GM12878 (cell line): Measurements from ENCODE around the gene NPBWR2. TPM values are rescaled to one million over a fixed set of nuclear protein-coding genes. Genes with fewer than 3 reads are reported as not detected.
A peak's percentile ranks its signal among the peaks of the same experiment; 100 is the strongest.

Experiments used
- ATAC-seq: fragments of 200-7000 bp; cut with Tn5 transposase; 3 replicates; pipeline ENCODE4 v1.9.1; 2020; ENCODE audit warnings: mild to moderate bottlenecking, moderate library complexity
- BruUV-seq: library from RNA; stranded (reverse); fragments of 400-500 nt; replicated peaks from 2 replicates; lab custom pipeline; 2021; lab: Mats Ljungman, UMichigan
- CTCF ChIA-PET: fragments of 300-600 bp; sonication (Branson Sonifier 250); formaldehyde crosslinking; extraction: SDS; loops from one replicate; lab custom pipeline; 2021; ENCODE audit warnings: inconsistent platforms; lab: Yijun Ruan, JAX
- POLR2A ChIA-PET: fragments of 350-600 bp; formaldehyde crosslinking; extraction: SDS; loops from one replicate; lab custom pipeline; 2021; ENCODE audit warnings: inconsistent platforms; lab: Charles Lee
- RAD21 ChIA-PET: fragments of 300-600 bp; sonication (Branson Sonifier 250); formaldehyde crosslinking; loops from one replicate; lab custom pipeline; 2023; ENCODE audit warnings: antibody characterized with exemption; ENCODE audit not compliant: unreplicated experiment; lab: Charles Lee
- SMC1A ChIA-PET: fragments of 300-600 bp; sonication (Branson Sonifier 250); formaldehyde crosslinking; loops from one replicate; lab custom pipeline; 2023; ENCODE audit not compliant: unreplicated experiment, uncharacterized antibody; lab: Charles Lee
- DNase-seq: peaks from one replicate; pipeline ENCODE4 v3.0.0-alpha.2; 2011; ENCODE audit warnings: low read depth, low spot score
- FAIRE-seq: peaks from 3 replicates; lab custom pipeline; 2011; peaks lifted over from hg19 to GRCh38; lab: Jason Lieb, UNC
- H2AFZ ChIP-seq: 2 replicates; pipeline ENCODE4 v1.6.0; 2011; ENCODE audit warnings: low read depth, low read length, control low read depth; ENCODE audit not compliant: control insufficient read depth
- H3K27ac ChIP-seq: 2 replicates; pipeline ENCODE4 v1.5.1; 2011; ENCODE audit warnings: control low read depth; ENCODE audit not compliant: control insufficient read depth, insufficient read depth
- H3K27me3 ChIP-seq, 2 experiments: replicated peaks in 1 of 2; 2 replicates each; pipeline versions ENCODE4 v1.6.0 to v1.6.1; 2011; ENCODE audit warnings: low read length in 1 of 2; ENCODE audit not compliant: control insufficient read depth in 2 of 2, insufficient read depth in 2 of 2
- H3K36me3 ChIP-seq, 2 experiments: 2 replicates each; pipeline ENCODE4 v1.5.1; 2011; ENCODE audit warnings: low read length in 1 of 2; ENCODE audit not compliant: control insufficient read depth in 2 of 2, insufficient read depth in 2 of 2
- H3K4me1 ChIP-seq: 2 replicates; pipeline ENCODE4 v1.6.1; 2011; ENCODE audit warnings: mild to moderate bottlenecking, low read length, moderate library complexity, mixed read lengths; ENCODE audit not compliant: control insufficient read depth, insufficient read depth
- H3K4me2 ChIP-seq: 2 replicates; pipeline ENCODE4 v1.6.0; 2011; ENCODE audit warnings: control low read depth; ENCODE audit not compliant: control insufficient read depth, insufficient read depth
- H3K4me3 ChIP-seq: fragments of 200-600 bp; sonication (generic); 2 replicates; pipeline ENCODE4 v1.5.1; 2016
- H3K79me2 ChIP-seq: 2 replicates; pipeline ENCODE4 v1.6.0; 2011; ENCODE audit warnings: low read length; ENCODE audit not compliant: control insufficient read depth, insufficient read depth
- H3K9ac ChIP-seq: 2 replicates; pipeline ENCODE4 v1.8.0; 2011; ENCODE audit warnings: low read length, control low read depth, mixed read lengths; ENCODE audit not compliant: control insufficient read depth, insufficient read depth
- H3K9me3 ChIP-seq: replicated peaks from 3 replicates; pipeline ENCODE4 v1.5.1; 2011; ENCODE audit warnings: mild to moderate bottlenecking, low read length; ENCODE audit not compliant: control insufficient read depth, insufficient read depth
- H4K20me1 ChIP-seq: 2 replicates; pipeline ENCODE4 v1.6.0; 2011; ENCODE audit not compliant: control insufficient read depth, insufficient read depth
- BCL3 ChIP-seq: IDR thresholded peaks from 2 replicates; pipeline ENCODE4 v1.6.1; 2011; ENCODE audit warnings: borderline replicate concordance, low read depth, mild to moderate bottlenecking, moderate library complexity, low read length; ENCODE audit not compliant: insufficient read depth, poor library complexity, severe bottlenecking
- HDAC2 ChIP-seq: fragments of 200-600 bp; sonication (generic); IDR thresholded peaks from 2 replicates; pipeline ENCODE4 v1.6.1; 2017
- MTA2 ChIP-seq: fragments of 450-650 bp; IDR thresholded peaks from 2 replicates; pipeline ENCODE4 v1.6.1; 2016; ENCODE audit warnings: low read depth, mild to moderate bottlenecking, moderate library complexity
- MXI1 ChIP-seq: fragments of 150-350 bp; IDR thresholded peaks from 2 replicates; pipeline ENCODE4 v1.6.1; 2011; ENCODE audit warnings: low read depth, mild to moderate bottlenecking, inconsistent platforms, low read length, improper control_type of control experiment
- NFYB ChIP-seq: IDR thresholded peaks from 2 replicates; pipeline ENCODE4 v1.6.1; 2011; ENCODE audit warnings: low read depth, mild to moderate bottlenecking, low read length, improper control_type of control experiment, moderate library complexity; ENCODE audit not compliant: insufficient read depth
- SMAD1 ChIP-seq: fragments of 450-650 bp; IDR thresholded peaks from 2 replicates; pipeline ENCODE4 v1.6.1; 2018; ENCODE audit warnings: mild to moderate bottlenecking, low read depth; ENCODE audit not compliant: partially characterized antibody
- WGBS: methylation state at CpG from one replicate; pipeline ENCODE4 v1.1.6; 2016; ENCODE audit warnings: low lambda C conversion rate; ENCODE audit not compliant: insufficient replicate concordance, insufficient coverage; ENCODE audit errors: missing lambda C conversion rate; 5-methylcytosine and 5-hydroxymethylcytosine counted together
- in situ Hi-C: fragments of 300-500 bp; cut with MboI; formaldehyde crosslinking; loops from 9 replicates; pipeline ENCODE4 v1.14.3; 2018; ENCODE audit warnings: mixed read lengths
- intact Hi-C: fragments of 100-400 bp; cut with micrococcal nuclease; formaldehyde crosslinking; loops from one replicate; pipeline ENCODE4 v1.14.2; 2022; ENCODE audit not compliant: unreplicated experiment
- polyA plus RNA-seq, 11 experiments: library from polyadenylated mRNA; depleted of rRNA in 4 of 11; unstranded in 6 of 11; stranded (reverse) in 5 of 11; fragments of >200 nt; fragmentation: Nextera tagmentation in 4 of 11; fragmentation: Illumina TruSeq in 1 of 11; extraction: Ambion mirVana in 4 of 11; extraction: Trizol in 1 of 11; gene quantifications; 1 replicate in 1 of 11; 2 replicates in 10 of 11; pipeline versions ENCODE4 v1.2.1 to v1.2.3, GENCODE V29; 2011 to 2016; ENCODE audit warnings: inconsistent platforms in 2 of 11, missing spikeins in 2 of 11, low read depth in 1 of 11
- total RNA-seq, 4 experiments: library from RNA; depleted of rRNA in 3 of 4; stranded (reverse); fragments of >200 nt in 3 of 4; fragmentation: Illumina TruSeq in 1 of 4; extraction: Trizol in 1 of 4; gene quantifications; 2 replicates each; pipeline versions ENCODE4 v1.2.1 to v1.2.3, GENCODE V29; 2013 to 2021

NPBWR2 gene
- total and polyA plus RNA-seq, 10 of the 15 experiments (the other 5 are each of a cell fraction or from before 2014, with no cell fraction given) = not detected

- no peak for TF ChIP-seq SMAD1
Measured at GRCh38 chr20:64114356-64114971, 7.1 kb upstream of the NPBWR2 start (continued).

GRCh38 chr20:64113796-64114355 is 6.5 kb upstream of the NPBWR2 start:
- FAIRE-seq = no peak
- intact Hi-C loops (no loop called here), in situ Hi-C loops (no loop called here)
- Histone ChIP-seq H3K27me3 (peaks cover 0 to 3% of the 10 kb centered on the region in 2 experiments; a peak in 1 of 4 replicates), H3K79me2 (no peaks in the 10 kb centered on the region), H3K36me3 (no peaks in the 10 kb centered on the region), H3K4me1 (no peaks in the 10 kb centered on the region), H3K9me3 (no peaks in the 10 kb centered on the region), H4K20me1 (no peaks in the 10 kb centered on the region), H3K4me3 (no peak overlapping the region), H3K27ac (no peak overlapping the region), H3K4me2 (no peak overlapping the region), H2AFZ (no peak overlapping the region), H3K9ac (no peak overlapping the region)
- SMC1A ChIA-PET = interaction anchor here (2.3 kb wide), 1 partner anchor 30 kb away, joined by 7 read pairs; the partner anchor contains the start of gene LKAAEAR1
- no peak for DNase-seq
- BruUV-seq = no TSS peak
- RAD21 ChIA-PET = interaction anchor here (0.7 to 1.4 kb wide), 3 partner anchors 14 to 60 kb away, joined by 3 to 7 read pairs (median 3); no protein-coding TSS in a partner anchor
- no peak for ATAC-seq
- POLR2A ChIA-PET = interaction anchor here (0.6 kb wide), 1 partner anchor 125 kb away, joined by 3 read pairs; no protein-coding TSS in a partner anchor
- 21% methylated on average over 13 of the region's 13 CpGs for WGBS
- TF ChIP-seq NFYB (no peak), HDAC2 (no peak), BCL3 (no peak), MTA2 (0 out of 2 replicates have a peak, but pooled peaks have one; percentile 12), MXI1 (no peak)
- TF ChIP-seq, all 136 proteins: peak for 1
- CTCF ChIA-PET = interaction anchor here (1.2 to 2.8 kb wide), 2 partner anchors 11 to 30 kb away, joined by 3 to 12 read pairs; partner anchors contain the start of gene LKAAEAR1
